Breast epithelium (tissue), 4 donors: ENCODE data around the gene TMEM19. TPM values are rescaled to one million over a fixed set of nuclear protein-coding genes. Genes with fewer than 3 reads are reported as not detected.

ENCODE experiments used
- DNase-seq, 2 donors: peaks; one replicate each; pipeline ENCODE4 v3.0.0-alpha.2; 2019; ENCODE audit warnings: low spot score in 2 of 2
- H3K27ac ChIP-seq, 2 donors: fragments of 200-600 bp; sonication (generic) in 1 of 2; one replicate each; pipeline ENCODE4 v1.5.1; 2016 to 2019; ENCODE audit warnings: mild to moderate bottlenecking in 1 of 2
- H3K27me3 ChIP-seq, 2 donors: fragments of 200-600 bp; sonication (generic) in 1 of 2; one replicate each; pipeline versions ENCODE4 v1.5.1 to v1.6.0; 2017 to 2019; ENCODE audit warnings: control low read depth in 1 of 2, mild to moderate bottlenecking in 1 of 2
- H3K36me3 ChIP-seq: fragments of 200-600 bp; one replicate; pipeline ENCODE4 v1.5.1; 2019
- H3K4me1 ChIP-seq, 2 donors: fragments of 200-600 bp; sonication (generic); one replicate each; pipeline ENCODE4 v1.5.1; 2016 to 2019; ENCODE audit warnings: control low read depth in 1 of 2
- H3K4me3 ChIP-seq, 3 donors: fragments of 200-600 bp; sonication (generic); 1 replicate in 2 of 3; 2 replicates in 1 of 3; pipeline ENCODE4 v1.5.1; 2016 to 2019; ENCODE audit warnings: mild to moderate bottlenecking in 3 of 3, moderate library complexity in 2 of 3
- H3K9me3 ChIP-seq, 2 donors: fragments of 200-600 bp; sonication (generic) in 1 of 2; one replicate each; pipeline ENCODE4 v1.5.1; 2016 to 2019; ENCODE audit warnings: control low read depth in 1 of 2
- CTCF ChIP-seq, 3 donors: fragments of 450-650 bp; IDR thresholded peaks; one replicate each; pipeline ENCODE4 v1.5.1; 2016 to 2017; ENCODE audit warnings: antibody characterized with exemption in 3 of 3, mild to moderate bottlenecking in 3 of 3, moderate library complexity in 3 of 3
- POLR2A ChIP-seq: fragments of 450-650 bp; IDR thresholded peaks from one replicate; pipeline ENCODE4 v1.6.1; 2016; ENCODE audit warnings: antibody characterized with exemption, mild to moderate bottlenecking, moderate library complexity
- POLR2AphosphoS5 ChIP-seq, 3 donors: sonication (generic); formaldehyde crosslinking; IDR thresholded peaks; one replicate each; pipeline ENCODE4 v1.6.1; 2017; ENCODE audit warnings: antibody characterized with exemption in 3 of 3
- intact Hi-C: fragments of 100-400 bp; cut with DNase I; formaldehyde crosslinking; loops from one replicate; pipeline ENCODE4 v1.15.1; 2023; ENCODE audit warnings: low total_unique reads
- total RNA-seq, 3 donors: library from RNA; depleted of rRNA; stranded (reverse); fragments of >200 nt; gene quantifications; one replicate each; pipeline ENCODE4 v1.1.0, GENCODE V29; 2016

TMEM19 gene
- total RNA-seq, 3 donors from 2014 or later, result 13.0 to 29.0 (median 13.4) TPM

DNA sequence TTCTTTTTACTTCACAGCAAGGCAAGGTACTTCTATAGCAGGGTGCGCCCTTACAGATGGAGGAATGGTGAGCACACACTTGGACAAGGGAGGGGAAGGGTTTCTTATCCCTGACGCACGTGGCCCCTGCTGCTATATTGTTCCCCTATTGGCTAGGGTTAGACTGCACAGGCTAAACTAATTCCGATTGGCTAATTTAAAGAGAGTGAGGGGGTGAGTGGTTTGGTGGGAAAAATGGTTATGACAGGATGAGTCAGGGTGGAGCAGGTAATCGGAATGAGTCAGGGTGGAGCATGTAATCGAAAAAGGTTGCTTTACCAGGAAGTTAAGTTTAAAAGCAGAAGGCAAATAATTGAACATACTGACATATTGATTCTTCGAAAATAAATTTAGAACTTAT lies 45.1 kb downstream of the TMEM19 start:
- no peak for DNase-seq
- Histone ChIP-seq H3K27me3 (no peaks in the 10 kb centered on the region), H3K36me3 (no peaks in the 10 kb centered on the region), H3K4me3 (no peak overlapping the region), H3K9me3 (no peaks in the 10 kb centered on the region), H3K4me1 (no peaks in the 10 kb centered on the region), H3K27ac (no peak overlapping the region)
- intact Hi-C loops, result no loop called here
- TF ChIP-seq CTCF (IDR thresholded peaks at IDR 0.05) (no peak), POLR2A (no peak), POLR2AphosphoS5 (IDR thresholded peaks at IDR 0.05) (no peak)

DNA sequence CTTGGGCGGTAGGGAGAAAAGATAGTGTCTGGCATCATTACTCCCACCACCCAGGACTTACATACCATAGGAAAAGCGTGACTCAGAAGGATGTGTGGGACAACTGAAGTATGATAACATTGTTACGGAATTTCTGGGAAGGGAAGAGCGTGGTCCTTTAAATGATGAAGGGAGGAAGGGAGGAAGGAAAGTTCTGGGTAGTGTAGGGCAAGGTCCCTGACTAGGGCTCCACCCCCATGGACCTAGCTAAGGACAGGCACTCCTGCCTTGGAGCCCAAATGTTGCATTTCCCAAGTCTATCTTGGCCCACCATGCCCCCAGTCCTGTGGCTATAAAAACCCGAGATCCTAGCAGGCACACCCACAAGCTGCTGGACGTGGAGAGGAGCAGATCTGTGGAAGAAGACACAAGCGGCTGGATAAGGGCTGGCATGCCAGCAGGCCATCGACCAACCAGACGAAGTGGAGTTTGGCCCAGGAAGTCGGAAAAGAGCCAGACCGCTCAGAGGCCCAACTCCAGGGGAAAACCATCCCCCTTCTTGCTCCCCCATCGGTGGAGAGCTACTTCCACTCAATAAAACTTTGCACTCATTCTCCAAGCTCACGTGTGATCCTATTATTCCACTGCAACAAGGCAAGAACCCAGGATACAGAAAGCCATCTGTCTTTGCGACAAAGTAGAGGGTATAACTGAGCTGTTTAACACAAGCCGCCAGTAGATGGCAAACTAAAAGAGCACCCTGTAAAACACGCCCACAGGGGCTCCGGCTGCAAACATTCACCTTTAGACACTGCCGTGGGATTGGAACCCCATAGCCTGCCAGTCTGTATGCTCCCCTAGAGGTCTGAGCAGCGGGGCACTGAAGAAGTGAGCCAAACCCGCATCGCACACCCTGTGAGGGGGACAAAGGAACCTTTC lies 45.8 kb downstream of the TMEM19 start:
- H3K36me3 ChIP-seq, result no peaks in the 10 kb centered on the region
- intact Hi-C loops, result no loop called here
- H3K9me3 ChIP-seq, result no peaks in the 10 kb centered on the region
- H3K4me3 ChIP-seq, result no peak overlapping the region
- H3K27me3 ChIP-seq, result no peaks in the 10 kb centered on the region
- no peaks in the 10 kb centered on the region for H3K4me1 ChIP-seq
- TF ChIP-seq POLR2AphosphoS5 (IDR thresholded peaks at IDR 0.05) (no peak), POLR2A (no peak), CTCF (IDR thresholded peaks at IDR 0.05) (no peak)
- no peak overlapping the region for H3K27ac ChIP-seq
- no peak for DNase-seq

GRCh38 chr12:71732357-71732712 lies 46.5 kb downstream of the TMEM19 start:
- TF ChIP-seq POLR2AphosphoS5 (IDR thresholded peaks at IDR 0.05) (no peak), CTCF (IDR thresholded peaks at IDR 0.05) (no peak), POLR2A (no peak)
- Histone ChIP-seq H3K9me3 (no peaks in the 10 kb centered on the region), H3K27me3 (no peaks in the 10 kb centered on the region), H3K36me3 (no peaks in the 10 kb centered on the region), H3K4me1 (no peaks in the 10 kb centered on the region), H3K4me3 (no peak overlapping the region), H3K27ac (no peak overlapping the region)
- intact Hi-C loops, result no loop called here
- no peak for DNase-seq

- intact Hi-C loops, result no loop called here
- no peaks in the 10 kb centered on the region for H3K4me1 ChIP-seq
- TF ChIP-seq CTCF (IDR thresholded peaks at IDR 0.05) (no peak), POLR2A (no peak), POLR2AphosphoS5 (IDR thresholded peaks at IDR 0.05) (no peak)
Observed at GRCh38 chr12:71737197-71737596, 51.3 kb downstream of the TMEM19 start.

GRCh38 chr12:71742998-71743397 lies 57.1 kb downstream of the TMEM19 start:
- Histone ChIP-seq H3K9me3 (no peaks in the 10 kb centered on the region), H3K4me1 (no peaks in the 10 kb centered on the region), H3K27ac (no peak overlapping the region), H3K4me3 (no peak overlapping the region), H3K36me3 (no peaks in the 10 kb centered on the region), H3K27me3 (no peaks in the 10 kb centered on the region)
- intact Hi-C loops, result no loop called here
- DNase-seq, result no peak
- no peak for TF ChIP-seq POLR2A
- no peak for TF ChIP-seq POLR2AphosphoS5 (IDR thresholded peaks at IDR 0.05)
- no peak for TF ChIP-seq CTCF (IDR thresholded peaks at IDR 0.05)

More at GRCh38 chr12:71737197-71737596, 51.3 kb downstream of the TMEM19 start:
- Histone ChIP-seq H3K27ac (no peak overlapping the region), H3K4me3 (no peak overlapping the region), H3K9me3 (no peaks in the 10 kb centered on the region), H3K27me3 (no peaks in the 10 kb centered on the region), H3K36me3 (no peaks in the 10 kb centered on the region)
- no peak for DNase-seq
